Erythroblast (primary cell): Measurements from ENCODE around the gene TPBG.

Experiments used
- GATA1 ChIP-seq: IDR thresholded peaks from 2 replicates; pipeline ENCODE4 v1.6.1; 2011; ENCODE audit warnings: low read depth, mild to moderate bottlenecking, control low read depth, low read length, moderate library complexity
- POLR2A ChIP-seq: IDR thresholded peaks from 2 replicates; pipeline ENCODE4 v1.6.1; 2011; ENCODE audit warnings: mild to moderate bottlenecking, low read length

DNA sequence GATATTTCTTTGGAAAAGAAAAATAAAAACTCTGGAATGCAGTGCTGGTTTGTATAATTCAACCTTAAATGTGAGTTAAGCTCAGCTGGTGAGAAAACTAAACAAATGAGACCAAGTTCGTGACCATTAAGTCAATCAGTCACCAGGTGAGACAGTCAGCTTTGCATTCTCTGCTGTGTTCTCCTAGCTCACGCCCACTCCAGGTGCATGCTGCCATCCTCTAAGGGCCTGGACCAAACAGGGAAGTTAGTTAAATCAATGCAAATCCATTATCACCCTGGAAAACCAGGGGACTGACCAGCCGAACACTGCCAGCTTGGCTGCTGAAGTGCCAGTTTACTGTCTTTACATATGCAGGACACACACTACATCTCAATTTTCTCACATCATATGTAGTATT, 7.2 kb downstream of the TPBG start:
- TF ChIP-seq POLR2A (no peak), GATA1 (no peak)
